Transverse colon (tissue), 4 donors: ENCODE results near the gene RPTOR. TPM values are rescaled to one million over a fixed set of nuclear protein-coding genes. Genes with fewer than 3 reads are reported as not detected.

Experiments
- DNase-seq: peaks from one replicate; pipeline ENCODE4 v3.0.0-alpha.2; 2019
- H3K27ac ChIP-seq, 4 donors: fragments of 200-600 bp; sonication (generic); 2 replicates each; pipeline ENCODE4 v1.5.1; 2016 to 2018; ENCODE audit warnings: inconsistent platforms in 4 of 4
- H3K27me3 ChIP-seq: fragments of 200-600 bp; sonication (generic); 2 replicates; pipeline ENCODE4 v1.5.1; 2017; ENCODE audit warnings: inconsistent platforms
- H3K36me3 ChIP-seq, 4 donors: fragments of 200-600 bp; sonication (generic); 2 replicates each; pipeline ENCODE4 v1.5.1; 2017 to 2019; ENCODE audit warnings: inconsistent platforms in 4 of 4
- H3K4me1 ChIP-seq, 4 donors: fragments of 200-600 bp; sonication (generic); 2 replicates each; pipeline ENCODE4 v1.5.1; 2017 to 2020; ENCODE audit warnings: inconsistent platforms in 4 of 4
- H3K4me3 ChIP-seq, 4 donors: fragments of 200-600 bp; sonication (generic); 1 replicate in 1 of 4; 2 replicates in 3 of 4; pipeline versions ENCODE4 v1.5.1 to v1.6.1; 2017 to 2019; ENCODE audit warnings: inconsistent platforms in 4 of 4
- H3K9me3 ChIP-seq, 2 donors: fragments of 200-600 bp; sonication (generic); 2 replicates each; pipeline ENCODE4 v1.5.1; 2017 to 2019; ENCODE audit warnings: inconsistent platforms in 2 of 2
- CTCF ChIP-seq, 5 experiments: fragments of 200-600 bp in 3 of 5; fragments of 450-650 bp in 2 of 5; sonication (generic) in 3 of 5; IDR thresholded peaks; 1 replicate in 2 of 5; 2 replicates in 3 of 5; pipeline ENCODE4 v1.5.1; 2016 to 2017; ENCODE audit warnings: antibody characterized with exemption in 5 of 5, inconsistent platforms in 3 of 5, mild to moderate bottlenecking in 2 of 5, moderate library complexity in 1 of 5
- EP300 ChIP-seq: sonication (generic); formaldehyde crosslinking; IDR thresholded peaks from one replicate; pipeline ENCODE4 v1.6.1; 2017; ENCODE audit warnings: antibody characterized with exemption, low read depth
- POLR2A ChIP-seq: fragments of 450-650 bp; IDR thresholded peaks from one replicate; pipeline ENCODE4 v1.6.1; 2016; ENCODE audit warnings: antibody characterized with exemption, mild to moderate bottlenecking, moderate library complexity
- POLR2AphosphoS5 ChIP-seq, 3 donors: sonication (generic); formaldehyde crosslinking; IDR thresholded peaks; one replicate each; pipeline ENCODE4 v1.6.1; 2016; ENCODE audit warnings: antibody characterized with exemption in 3 of 3
- WGBS, 2 donors: methylation state at CpG; one replicate each; pipeline ENCODE4 v1.1.5; 2018; ENCODE audit warnings: low coverage in 1 of 2; 5-methylcytosine and 5-hydroxymethylcytosine counted together
- in situ Hi-C, 4 donors: fragments of 200-750 bp; cut with MboI; loops; one replicate each; pipeline versions ENCODE4 v1.15.0 to v1.15.1; 2017; ENCODE audit warnings: low sequenced_read_pairs in 3 of 4, low pct_ligation_motif_present in 1 of 4, low pct_unique_long_range_greater_than_20kb in 1 of 4
- intact Hi-C: fragments of 100-400 bp; cut with DNase I; formaldehyde crosslinking; loops from one replicate; pipeline ENCODE4 v1.15.1; 2023; ENCODE audit warnings: low total_unique reads
- total RNA-seq, 4 donors: library from RNA; depleted of rRNA; stranded (reverse); fragments of >200 nt; gene quantifications; one replicate each; pipeline ENCODE4 v1.1.0, GENCODE V29; 2016

RPTOR gene
- total RNA-seq, 4 donors from 2014 or later, result 28.9 to 79.3 (median 48.0) TPM

- no peak overlapping the region for H3K4me3 ChIP-seq
- no peaks in the 10 kb centered on the region for H3K36me3 ChIP-seq
- TF ChIP-seq POLR2AphosphoS5 (IDR thresholded peaks at IDR 0.05) (no peak), POLR2A (no peak), EP300 (no peak), CTCF (IDR thresholded peaks at IDR 0.05) (no peak)
- no peak overlapping the region for H3K27ac ChIP-seq
- H3K9me3 ChIP-seq, result no peaks in the 10 kb centered on the region
- H3K27me3 ChIP-seq, result no peaks in the 10 kb centered on the region
- in situ Hi-C loops, result no loop called here
- peaks cover 0 to 18% (median 8%) of the 10 kb centered on the region in 4 donors for H3K4me1 ChIP-seq
- intact Hi-C loops, result no loop called here
- no peak for DNase-seq
- WGBS, 2 donors, result 81 to 87% methylated on average over 16 to 25 of the region's 25 CpGs
Measured at GRCh38 chr17:80798595-80799537, 254.2 kb downstream of the RPTOR start.

- 85 to 90% methylated on average over 20 to 38 of the region's 40 CpGs for WGBS, 2 donors
Measured at GRCh38 chr17:80799538-80800480, 255.2 kb downstream of the RPTOR start.

DNA sequence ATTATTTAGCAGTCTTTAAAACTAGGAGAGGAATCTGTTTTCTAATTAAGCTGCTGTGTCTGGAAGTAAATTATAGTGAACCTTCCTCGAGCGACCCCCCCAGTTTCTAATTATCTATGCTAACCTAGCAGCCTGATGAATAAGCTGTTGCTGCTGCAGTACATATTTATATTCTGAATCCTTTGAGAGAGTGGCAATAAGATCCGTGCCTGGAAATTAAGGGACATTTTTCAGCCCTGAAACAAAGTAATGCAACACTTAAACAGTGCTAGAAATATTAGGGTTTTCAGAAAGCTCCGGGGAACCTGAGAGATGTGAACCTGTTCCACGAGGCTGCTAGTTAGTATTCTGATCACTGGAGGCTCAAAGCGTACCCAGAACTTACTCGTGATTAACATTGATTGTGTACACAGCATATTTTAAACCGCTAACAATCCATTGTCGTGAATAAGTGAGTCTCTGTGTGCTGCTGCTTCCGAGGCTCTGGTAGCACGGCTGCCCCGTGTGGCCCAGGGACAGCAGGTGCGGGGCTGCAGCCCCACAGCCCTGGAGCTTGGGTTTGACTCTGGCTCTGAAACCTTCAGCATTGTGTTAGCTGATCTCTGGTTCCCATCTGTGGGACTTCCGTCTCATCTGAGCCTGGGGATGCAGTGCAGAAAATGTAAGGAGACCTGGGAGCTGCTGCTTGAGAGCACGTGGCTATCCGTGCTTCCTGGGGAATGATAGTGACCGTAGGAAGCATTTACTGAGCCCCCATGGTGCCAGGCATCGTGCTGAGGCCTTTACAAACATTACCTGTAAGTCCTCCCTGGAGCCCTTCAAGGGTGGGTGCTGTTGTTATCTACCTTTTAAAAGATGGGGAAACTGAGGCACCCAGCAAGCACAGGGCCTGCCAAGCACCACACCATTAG lies 256.1 kb downstream of the RPTOR start:
- no peaks in the 10 kb centered on the region for H3K36me3 ChIP-seq
- intact Hi-C loops, result loop anchor here (10.0 kb wide), 1 partner anchor 216 kb away; no protein-coding TSS in a partner anchor
- in situ Hi-C loops, result no loop called here

More at GRCh38 chr17:80799538-80800480, 255.2 kb downstream of the RPTOR start:
- no peaks in the 10 kb centered on the region for H3K9me3 ChIP-seq
- TF ChIP-seq POLR2AphosphoS5 (IDR thresholded peaks at IDR 0.05) (no peak), EP300 (no peak), CTCF (IDR thresholded peaks at IDR 0.05) (no peak), POLR2A (no peak)
- no peak overlapping the region for H3K27ac ChIP-seq
- intact Hi-C loops, result loop anchor here (10.0 kb wide), 1 partner anchor 215 kb away; no protein-coding TSS in a partner anchor
- no peak for DNase-seq
- no peak overlapping the region for H3K4me3 ChIP-seq
- peaks cover 0 to 15% (median 8%) of the 10 kb centered on the region in 4 donors for H3K4me1 ChIP-seq
- H3K27me3 ChIP-seq, result no peaks in the 10 kb centered on the region
- no peaks in the 10 kb centered on the region for H3K36me3 ChIP-seq
- in situ Hi-C loops, result no loop called here

More for the DNA sequence above, 256.1 kb downstream of the RPTOR start:
- no peaks in the 10 kb centered on the region for H3K27me3 ChIP-seq
- no peak for TF ChIP-seq POLR2AphosphoS5 (IDR thresholded peaks at IDR 0.05)
- TF ChIP-seq CTCF (IDR thresholded peaks at IDR 0.05), result no peak
- no peak for TF ChIP-seq POLR2A
- no peak for TF ChIP-seq EP300
- no peak for DNase-seq
- H3K9me3 ChIP-seq, result no peaks in the 10 kb centered on the region
- H3K4me1 ChIP-seq, result peaks cover 0 to 15% (median 6%) of the 10 kb centered on the region in 4 donors
- H3K27ac ChIP-seq, result no peak overlapping the region
- 86 to 94% methylated on average over 8 to 18 of the region's 18 CpGs for WGBS, 2 donors
- H3K4me3 ChIP-seq, result no peak overlapping the region
